ENCODE measurements around the gene TOX2. TPM values are rescaled to one million over a fixed set of nuclear protein-coding genes. Genes with fewer than 3 reads are reported as not detected.

Gene TOX2
- total RNA-seq, 2 donors from 2014 or later: 4.0 to 6.1 TPM

DNA sequence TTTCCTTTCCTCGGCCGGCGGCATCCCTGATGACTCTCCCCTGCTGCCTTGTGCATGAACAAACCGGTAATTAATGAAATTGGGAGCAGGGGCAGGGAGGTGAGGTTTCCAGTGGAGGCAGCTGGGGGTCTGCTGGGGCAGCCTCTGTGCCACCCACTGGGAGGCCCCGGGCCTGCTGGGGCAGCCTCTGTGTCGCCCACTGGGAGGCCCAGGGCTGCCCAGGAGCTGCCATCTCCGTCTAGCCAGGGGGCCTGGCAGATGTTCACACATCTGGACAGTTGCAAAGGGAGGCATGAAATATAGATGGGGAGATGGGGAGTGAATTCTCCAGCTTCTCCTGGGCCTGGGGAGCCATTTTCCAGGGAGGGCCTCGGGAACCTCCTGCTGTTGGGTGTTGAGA, 33.8 kb downstream of the TOX2 start:
- H3K4me3 ChIP-seq: no peak overlapping the region
- H3K27ac ChIP-seq: no peak overlapping the region
- H3K9ac ChIP-seq (ENCODE audit: low read depth in 2 of 2, low read length in 2 of 2): no peak overlapping the region
- no peaks in the 10 kb centered on the region for H3K9me3 ChIP-seq
- no peaks in the 10 kb centered on the region for H3K4me1 ChIP-seq
- TF ChIP-seq, protein P1, sequence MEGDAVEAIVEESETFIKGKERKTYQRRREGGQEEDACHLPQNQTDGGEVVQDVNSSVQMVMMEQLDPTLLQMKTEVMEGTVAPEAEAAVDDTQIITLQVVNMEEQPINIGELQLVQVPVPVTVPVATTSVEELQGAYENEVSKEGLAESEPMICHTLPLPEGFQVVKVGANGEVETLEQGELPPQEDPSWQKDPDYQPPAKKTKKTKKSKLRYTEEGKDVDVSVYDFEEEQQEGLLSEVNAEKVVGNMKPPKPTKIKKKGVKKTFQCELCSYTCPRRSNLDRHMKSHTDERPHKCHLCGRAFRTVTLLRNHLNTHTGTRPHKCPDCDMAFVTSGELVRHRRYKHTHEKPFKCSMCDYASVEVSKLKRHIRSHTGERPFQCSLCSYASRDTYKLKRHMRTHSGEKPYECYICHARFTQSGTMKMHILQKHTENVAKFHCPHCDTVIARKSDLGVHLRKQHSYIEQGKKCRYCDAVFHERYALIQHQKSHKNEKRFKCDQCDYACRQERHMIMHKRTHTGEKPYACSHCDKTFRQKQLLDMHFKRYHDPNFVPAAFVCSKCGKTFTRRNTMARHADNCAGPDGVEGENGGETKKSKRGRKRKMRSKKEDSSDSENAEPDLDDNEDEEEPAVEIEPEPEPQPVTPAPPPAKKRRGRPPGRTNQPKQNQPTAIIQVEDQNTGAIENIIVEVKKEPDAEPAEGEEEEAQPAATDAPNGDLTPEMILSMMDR (IDR thresholded peaks at IDR 0.05): no peak
- H3K36me3 ChIP-seq: no peaks in the 10 kb centered on the region
- no peak for DNase-seq
- H3K27me3 ChIP-seq: no peaks in the 10 kb centered on the region
- intact Hi-C loops (cut with DNase I): no loop called here

DNA sequence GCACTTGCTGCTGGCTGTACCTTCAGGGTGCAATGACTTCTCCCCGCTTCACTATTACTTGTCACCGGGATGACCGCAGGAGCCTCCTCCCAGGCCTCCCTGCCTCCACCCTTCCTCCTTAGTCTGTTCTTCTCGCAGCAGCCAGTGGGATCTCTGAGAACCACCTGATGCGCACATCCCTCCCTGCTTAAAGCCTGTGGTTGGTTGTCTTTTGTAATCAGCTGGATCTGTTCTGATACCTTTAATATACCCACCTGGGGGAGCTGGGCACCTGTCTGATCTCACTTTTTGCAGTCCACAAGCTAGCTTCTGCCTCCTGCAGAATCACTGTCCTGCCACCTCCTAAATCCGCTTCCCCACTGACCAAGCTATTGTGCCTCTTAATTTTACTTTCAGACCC, 34.6 kb downstream of the TOX2 start:
- intact Hi-C loops (cut with DNase I): no loop called here

DNA sequence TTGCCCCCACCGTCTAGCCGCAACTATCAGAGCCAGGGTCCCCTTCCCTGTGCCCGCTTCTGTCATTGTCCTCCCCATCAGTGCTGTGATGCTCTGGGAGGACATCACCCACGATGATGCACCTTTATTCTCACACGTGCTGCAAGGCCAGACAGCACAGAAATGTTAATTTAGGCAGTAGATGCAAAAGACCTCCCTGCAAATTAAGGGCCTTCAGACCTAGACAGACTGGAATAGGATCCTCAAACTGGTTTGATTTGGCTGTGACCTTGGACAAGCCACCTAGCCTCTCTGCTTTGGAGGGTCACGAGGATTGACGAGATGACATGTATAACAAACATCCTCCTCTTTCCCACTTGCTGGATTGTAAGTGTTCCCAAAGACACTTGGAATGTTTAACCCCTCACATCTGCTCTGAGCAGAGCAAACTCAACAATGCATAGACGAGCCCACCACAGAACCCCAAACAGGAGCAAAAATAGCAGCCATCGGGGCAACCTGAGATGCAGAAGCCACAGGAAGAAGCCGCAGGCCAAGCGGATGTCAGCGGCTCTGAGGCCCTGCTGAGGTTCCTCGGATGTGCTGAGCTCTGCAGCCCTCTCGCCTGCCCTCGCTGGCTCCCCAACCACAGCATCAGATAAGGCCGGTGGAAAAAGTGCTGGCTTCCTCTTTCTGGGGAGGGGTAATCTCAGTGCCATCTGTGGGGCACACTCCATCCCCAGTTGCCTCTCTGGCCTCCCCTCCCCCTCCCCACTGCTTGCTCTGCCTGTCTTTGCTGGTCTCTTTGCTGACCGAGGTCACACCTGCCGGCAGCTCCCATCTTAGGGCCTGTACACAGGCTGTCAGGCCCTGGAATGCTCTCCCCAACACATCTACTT, 35.3 kb downstream of the TOX2 start:
- TF ChIP-seq, protein P1 (IDR thresholded peaks at IDR 0.05): no peak
- no peak overlapping the region for H3K4me3 ChIP-seq
- H3K9ac ChIP-seq (ENCODE audit: low read depth in 2 of 2, low read length in 2 of 2): no peak overlapping the region
- no peaks in the 10 kb centered on the region for H3K4me1 ChIP-seq
- H3K27me3 ChIP-seq: no peaks in the 10 kb centered on the region
- peak; percentile 45 for DNase-seq
- no peaks in the 10 kb centered on the region for H3K36me3 ChIP-seq
- no peak overlapping the region for H3K27ac ChIP-seq
- intact Hi-C loops (cut with DNase I): loop anchor here (10.0 kb wide), 1 partner anchor 205 kb away; no protein-coding TSS in a partner anchor
- H3K9me3 ChIP-seq: no peaks in the 10 kb centered on the region

More for the DNA sequence above, 34.6 kb downstream of the TOX2 start:
- no peak for DNase-seq
- H3K4me3 ChIP-seq: no peak overlapping the region
- H3K27me3 ChIP-seq: no peaks in the 10 kb centered on the region
- no peaks in the 10 kb centered on the region for H3K36me3 ChIP-seq
- no peak overlapping the region for H3K9ac ChIP-seq (ENCODE audit: low read depth in 2 of 2, low read length in 2 of 2)
- no peaks in the 10 kb centered on the region for H3K9me3 ChIP-seq
- H3K27ac ChIP-seq: no peak overlapping the region
- TF ChIP-seq, protein P1 (IDR thresholded peaks at IDR 0.05): no peak
- H3K4me1 ChIP-seq: no peaks in the 10 kb centered on the region

DNA sequence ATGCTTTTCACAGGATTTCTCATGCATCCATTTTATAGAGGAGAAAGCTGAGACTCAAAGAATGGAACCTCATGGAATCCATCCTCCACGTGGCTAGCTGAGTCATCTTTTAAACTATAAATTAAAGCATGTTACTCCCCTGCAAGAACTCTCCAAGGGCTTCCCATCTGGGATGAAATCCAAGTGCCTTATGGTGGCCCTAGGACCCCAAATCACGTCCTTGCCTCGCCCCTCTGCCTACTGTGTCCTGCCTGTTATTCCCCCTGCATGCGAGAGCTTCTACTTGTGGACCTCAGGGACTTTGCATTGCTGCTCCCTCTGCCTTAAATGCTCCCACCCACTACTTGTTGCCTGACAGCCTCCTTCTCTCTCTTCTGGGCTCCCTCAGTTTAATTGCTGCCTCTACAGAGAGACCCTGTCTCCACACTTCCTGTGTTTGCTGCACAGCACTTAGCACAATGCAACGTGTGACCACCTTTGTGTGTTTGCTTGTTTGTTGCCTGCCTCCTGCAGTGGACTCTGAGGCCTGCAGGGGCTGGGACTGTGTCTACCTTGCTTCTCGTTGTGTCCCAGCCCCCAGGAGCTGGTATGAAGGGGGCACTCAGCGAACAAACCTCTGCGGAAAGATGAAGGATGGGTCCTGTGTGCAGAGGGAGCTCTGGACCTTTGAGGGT, 39.4 kb downstream of the TOX2 start:
- no peaks in the 10 kb centered on the region for H3K27me3 ChIP-seq
- no peaks in the 10 kb centered on the region for H3K4me1 ChIP-seq
- no peak overlapping the region for H3K4me3 ChIP-seq
- H3K9me3 ChIP-seq: no peaks in the 10 kb centered on the region
- no peak overlapping the region for H3K27ac ChIP-seq
- H3K36me3 ChIP-seq: no peaks in the 10 kb centered on the region
- intact Hi-C loops (cut with DNase I): loop anchor here (10.0 kb wide), 1 partner anchor 209 kb away; no protein-coding TSS in a partner anchor
- TF ChIP-seq, protein P1 (IDR thresholded peaks at IDR 0.05): no peak
- H3K9ac ChIP-seq (ENCODE audit: low read depth in 2 of 2, low read length in 2 of 2): no peak overlapping the region
- no peak for DNase-seq

DNA sequence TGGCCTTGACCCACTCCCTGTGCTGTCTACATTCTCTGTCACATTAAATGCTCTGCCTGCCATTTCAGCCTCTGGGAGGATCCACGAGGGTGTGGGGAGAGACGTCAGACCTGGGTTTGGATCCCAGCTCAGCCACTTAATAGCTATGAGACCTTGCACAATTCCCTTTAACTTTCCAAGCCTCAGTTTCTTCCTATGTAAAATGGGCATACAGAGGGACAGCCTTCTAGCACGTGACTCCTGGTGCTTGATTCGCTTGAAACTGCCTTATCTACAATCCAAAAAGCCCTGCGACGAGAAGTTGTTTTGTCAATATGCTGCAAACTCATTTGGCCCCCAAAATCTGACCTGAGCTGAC, 40.0 kb downstream of the TOX2 start:
- Histone ChIP-seq H3K4me3 (no peak overlapping the region), H3K9ac (ENCODE audit: low read depth in 2 of 2, low read length in 2 of 2) (no peak overlapping the region), H3K27me3 (no peaks in the 10 kb centered on the region), H3K36me3 (no peaks in the 10 kb centered on the region), H3K27ac (no peak overlapping the region), H3K4me1 (no peaks in the 10 kb centered on the region), H3K9me3 (no peaks in the 10 kb centered on the region)
- TF ChIP-seq, protein P1 (IDR thresholded peaks at IDR 0.05): no peak
- intact Hi-C loops (cut with DNase I): loop anchor here (10.0 kb wide), 1 partner anchor 210 kb away; no protein-coding TSS in a partner anchor
- no peak for DNase-seq
